ENCODE results near the gene AEBP2.
"Not testable (repeated sequence)": the region's sequence is repeated elsewhere in the genome, so short reads cannot be mapped to it uniquely, and the experiment has no call there.

AEBP2 gene

DNA sequence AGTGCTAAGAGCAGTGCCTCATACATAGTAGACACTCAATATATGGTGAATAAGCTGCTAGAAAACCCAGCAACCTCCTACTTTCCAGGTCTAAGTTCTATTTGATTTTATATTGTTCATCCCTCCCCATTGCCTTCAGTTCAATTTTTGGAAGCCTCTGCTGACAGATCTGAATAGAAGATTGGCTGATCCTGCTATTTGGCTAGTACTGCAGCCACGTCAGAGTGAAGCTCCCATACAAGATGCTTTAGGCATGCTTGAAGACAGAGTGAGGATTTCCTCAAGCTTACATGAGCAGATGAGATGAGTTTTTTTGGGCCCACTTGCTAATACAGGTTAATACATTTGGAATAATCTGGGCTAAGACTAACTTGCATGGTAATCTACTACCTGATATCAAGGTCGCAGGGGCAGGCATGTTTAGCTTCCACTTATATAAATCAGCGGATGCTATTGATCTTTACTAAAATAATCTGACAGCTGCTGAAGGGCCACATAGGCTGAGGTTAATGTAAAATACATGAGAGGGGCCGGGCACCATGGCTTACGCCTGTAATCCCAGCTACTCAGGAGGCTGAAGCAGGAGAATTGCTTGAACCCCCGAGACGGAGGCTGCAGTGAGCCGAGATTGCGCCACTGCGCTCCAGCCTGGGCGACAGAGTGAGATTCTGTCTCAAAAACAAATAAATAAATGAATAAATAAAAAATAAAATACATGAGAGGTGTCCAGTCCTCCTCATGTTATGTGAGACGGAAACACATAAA is 15.9 kb upstream of the AEBP2 start:
- FAIRE-seq: no peak

DNA sequence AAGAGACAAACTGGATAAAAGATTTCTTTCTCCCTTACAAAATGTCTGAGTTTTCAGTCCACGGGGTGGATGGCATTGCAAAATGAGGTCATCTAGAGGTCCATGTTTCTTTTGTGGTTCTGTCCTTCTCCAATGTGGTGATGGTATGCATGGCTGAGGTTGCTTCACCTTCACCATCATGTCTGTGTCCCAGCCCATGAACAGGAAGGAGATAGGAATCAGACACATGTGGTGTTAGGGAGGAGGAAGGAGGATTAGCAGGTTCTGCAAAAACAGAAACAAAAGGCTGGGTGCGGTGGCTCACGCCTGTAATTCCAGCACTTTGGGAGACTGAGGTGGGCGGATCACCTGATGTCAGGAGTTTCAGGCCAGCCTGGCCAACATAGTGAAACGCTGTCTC is 11.0 kb upstream of the AEBP2 start:
- no peak for FAIRE-seq

DNA sequence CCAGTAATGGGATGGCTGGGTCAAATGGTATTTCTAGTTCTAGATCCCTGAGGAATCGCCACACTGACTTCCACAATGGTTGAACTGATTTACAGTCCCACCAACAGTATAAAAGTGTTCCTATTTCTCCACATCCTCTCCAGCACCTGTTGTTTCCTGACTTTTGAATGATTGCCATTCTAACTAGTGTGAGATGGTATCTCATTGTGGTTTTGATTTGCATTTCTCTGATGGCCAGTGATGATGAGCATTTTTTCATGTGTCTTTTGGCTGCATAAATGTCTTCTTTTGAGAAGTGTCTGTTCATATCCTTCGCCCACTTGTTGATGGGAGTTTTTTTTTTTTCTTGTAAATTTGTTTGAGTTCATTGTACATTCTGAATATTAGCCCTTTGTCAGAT is 9.8 kb upstream of the AEBP2 start:
- not testable (repeated sequence) for FAIRE-seq

DNA sequence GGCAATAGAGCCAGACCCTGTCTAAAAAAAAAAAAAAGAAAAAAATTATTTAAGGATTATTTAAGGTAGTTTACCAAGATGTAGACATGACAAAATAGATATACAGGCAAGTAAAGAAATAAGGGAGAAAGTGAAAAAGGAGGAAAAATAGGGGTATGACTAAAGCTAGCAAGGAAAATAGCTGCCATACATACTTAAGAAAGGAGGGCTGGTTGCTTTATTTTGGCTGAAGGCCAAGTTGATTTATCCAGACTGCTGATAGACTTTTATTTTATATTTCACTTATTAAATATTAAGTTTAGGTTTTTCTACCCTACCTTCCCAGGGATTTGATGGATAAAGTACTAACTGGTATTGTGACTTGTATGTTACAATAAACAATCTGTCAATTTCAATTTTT is 8.3 kb upstream of the AEBP2 start:
- no peak for FAIRE-seq

DNA sequence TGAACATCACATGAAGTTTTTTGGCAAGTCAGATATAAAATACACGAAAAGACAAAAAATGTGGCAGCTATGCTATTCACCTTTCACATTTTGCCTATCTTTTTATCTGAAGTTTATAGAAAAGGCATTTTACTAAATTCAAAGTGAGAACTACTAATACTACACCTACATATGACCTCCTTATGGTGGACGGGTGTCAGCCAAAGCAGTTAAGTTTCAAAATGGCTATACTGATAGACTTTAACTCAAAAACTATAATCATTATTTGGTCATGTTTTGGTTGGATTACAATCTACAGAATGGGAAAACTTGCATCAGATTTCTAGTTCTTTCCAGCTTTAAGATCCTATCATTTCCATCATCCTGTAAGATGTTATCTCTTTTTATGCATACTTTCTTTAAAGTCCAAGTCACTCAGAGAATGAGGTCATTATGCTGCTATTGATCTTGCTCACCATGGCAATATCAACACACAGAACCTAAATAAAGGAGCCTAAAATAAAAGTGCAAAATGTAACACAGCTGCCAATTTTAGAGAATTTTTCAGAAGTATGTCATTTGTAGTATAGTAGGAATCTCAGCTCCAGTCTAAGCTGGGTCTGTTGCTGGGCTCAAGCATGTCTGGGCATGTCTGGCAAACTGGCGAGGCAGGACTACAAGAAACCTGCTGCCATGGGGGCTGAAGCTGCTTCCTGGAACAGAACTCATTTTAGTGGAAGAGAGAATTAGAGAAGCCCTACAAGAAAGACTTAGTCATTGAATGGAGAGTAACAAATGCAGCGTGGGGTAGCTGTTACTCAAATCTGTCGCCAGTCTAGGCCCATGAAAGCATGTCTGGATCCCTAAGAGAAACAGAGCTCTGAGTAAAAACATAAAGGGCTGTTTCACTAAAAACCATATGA is 7.6 kb upstream of the AEBP2 start:
- FAIRE-seq: no peak

DNA sequence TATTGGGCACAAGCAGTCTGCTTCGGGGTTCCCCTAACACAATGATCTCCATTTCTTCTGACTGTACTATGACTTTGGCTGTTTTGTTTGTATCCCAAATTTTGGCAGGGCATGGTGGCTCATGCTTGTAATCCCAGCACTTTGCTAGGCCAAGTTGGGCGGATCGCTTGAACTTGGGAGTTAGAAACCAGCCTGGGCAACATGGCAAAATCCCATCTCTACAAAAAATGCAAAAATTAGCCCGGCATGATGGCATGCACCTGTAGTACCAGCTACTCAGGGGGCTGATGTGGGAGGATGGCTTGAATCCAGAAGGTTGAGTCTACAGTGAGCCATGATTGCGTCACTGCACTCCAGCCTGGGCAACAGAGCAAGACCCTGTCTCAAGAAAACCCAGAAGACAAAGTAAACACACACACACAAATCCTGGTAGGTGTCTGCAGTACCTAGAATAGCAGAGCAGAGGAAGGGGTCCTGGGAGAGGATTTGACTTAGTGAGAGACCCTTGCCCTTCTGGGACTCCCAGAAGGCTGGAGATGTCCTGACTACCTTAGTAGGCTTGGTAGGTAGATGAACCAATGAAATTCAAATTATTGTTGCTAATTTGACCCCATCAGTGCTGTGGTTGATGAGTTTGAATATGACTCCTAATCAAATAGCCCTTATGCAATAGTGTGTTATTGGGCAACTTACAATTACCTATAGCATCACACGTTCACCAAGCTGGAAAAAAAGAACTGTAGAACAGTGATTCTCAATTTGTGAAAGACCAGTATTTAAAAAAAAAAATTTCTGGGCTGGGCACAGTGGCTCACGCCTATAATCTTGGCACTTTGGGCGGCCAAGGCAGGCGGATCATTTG is 6.8 kb upstream of the AEBP2 start:
- FAIRE-seq: no peak

DNA sequence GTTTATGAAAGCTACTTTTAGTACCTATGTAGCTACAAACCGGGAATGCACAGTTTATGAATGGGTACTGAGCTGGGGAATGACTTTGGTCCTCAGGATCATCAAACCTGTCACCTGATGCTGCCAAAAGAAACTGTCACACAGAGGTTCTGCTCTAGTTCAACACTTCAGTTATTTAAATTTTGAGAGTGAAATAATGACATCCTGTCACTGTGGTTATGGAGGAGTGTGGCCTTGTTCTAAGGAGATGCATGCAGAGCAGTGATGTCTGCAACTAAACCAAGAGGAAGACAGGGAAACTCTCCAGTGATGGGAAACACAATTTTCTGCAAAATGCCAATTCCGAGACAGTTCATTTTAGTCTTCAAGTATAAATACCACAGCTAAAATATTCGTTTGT is 4.8 kb upstream of the AEBP2 start:
- FAIRE-seq: no peak

DNA sequence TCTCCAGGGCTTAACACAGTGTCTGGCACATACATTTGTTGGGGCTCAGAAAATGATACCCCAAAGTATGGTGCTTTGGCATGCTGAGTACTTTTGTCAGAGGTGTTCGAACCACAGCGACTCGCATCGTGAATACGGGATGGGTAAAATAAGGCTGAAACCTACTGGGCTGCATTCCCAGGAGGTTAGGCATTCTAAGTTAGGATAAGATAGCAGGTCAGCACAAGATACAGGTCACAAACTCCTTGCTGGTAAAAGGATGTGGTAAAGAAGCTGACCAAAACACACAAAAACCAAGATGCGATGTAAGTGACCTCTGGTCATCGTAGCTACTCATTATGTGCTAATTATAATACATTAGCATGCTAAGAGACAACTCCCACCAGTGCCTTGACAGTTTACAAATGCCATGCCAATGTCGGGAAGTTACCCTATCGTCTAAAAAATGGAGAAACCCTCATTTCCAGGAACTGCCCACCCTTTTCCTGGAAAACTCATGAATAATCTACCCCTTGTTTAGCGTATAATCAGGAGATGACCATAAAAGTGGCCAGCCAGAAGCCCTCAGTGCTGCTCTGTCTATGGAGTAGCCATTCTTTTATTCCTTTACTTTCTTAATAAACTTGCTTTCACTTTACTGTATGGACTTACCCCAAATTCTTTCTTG is 3.3 kb upstream of the AEBP2 start:
- no peak for FAIRE-seq

DNA sequence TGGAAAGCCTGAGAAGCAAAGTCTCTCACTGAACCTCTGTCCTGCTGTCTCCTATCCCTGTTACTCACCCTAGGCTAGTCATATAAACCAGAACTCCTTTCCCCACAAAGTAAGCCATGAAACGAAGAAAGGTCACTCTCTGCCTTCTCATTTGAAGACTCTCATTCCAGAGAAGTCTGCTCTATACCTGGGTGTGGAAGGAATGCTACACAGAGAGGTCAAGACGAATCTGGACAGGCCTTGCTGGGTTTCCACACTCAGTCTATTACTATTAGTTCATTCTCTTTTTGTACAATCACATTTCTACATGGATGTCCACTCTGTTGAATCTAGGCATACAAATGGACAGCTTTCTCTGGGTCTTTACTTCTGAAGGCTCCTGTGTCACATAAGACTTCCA is 2.4 kb upstream of the AEBP2 start:
- FAIRE-seq: no peak

DNA sequence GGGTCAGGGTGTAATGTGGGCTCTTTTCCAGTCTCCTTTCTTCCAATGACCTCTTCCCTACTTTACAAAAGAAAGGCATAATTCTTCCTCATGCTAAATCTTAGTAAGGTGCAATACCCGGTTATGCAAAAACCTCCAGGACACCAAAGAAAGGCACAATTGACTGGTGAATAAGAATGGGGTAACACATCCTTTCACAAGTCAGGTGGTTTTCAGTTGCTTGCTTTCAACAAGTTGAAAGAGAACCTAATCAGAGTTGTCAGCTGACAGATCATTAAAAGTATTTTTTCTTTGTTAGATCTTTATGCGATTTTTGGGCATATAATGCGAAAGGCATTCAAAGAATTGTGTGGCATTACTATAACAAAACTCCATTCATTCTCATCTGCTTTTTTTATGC is 1.3 kb upstream of the AEBP2 start:
- no peak for FAIRE-seq

DNA sequence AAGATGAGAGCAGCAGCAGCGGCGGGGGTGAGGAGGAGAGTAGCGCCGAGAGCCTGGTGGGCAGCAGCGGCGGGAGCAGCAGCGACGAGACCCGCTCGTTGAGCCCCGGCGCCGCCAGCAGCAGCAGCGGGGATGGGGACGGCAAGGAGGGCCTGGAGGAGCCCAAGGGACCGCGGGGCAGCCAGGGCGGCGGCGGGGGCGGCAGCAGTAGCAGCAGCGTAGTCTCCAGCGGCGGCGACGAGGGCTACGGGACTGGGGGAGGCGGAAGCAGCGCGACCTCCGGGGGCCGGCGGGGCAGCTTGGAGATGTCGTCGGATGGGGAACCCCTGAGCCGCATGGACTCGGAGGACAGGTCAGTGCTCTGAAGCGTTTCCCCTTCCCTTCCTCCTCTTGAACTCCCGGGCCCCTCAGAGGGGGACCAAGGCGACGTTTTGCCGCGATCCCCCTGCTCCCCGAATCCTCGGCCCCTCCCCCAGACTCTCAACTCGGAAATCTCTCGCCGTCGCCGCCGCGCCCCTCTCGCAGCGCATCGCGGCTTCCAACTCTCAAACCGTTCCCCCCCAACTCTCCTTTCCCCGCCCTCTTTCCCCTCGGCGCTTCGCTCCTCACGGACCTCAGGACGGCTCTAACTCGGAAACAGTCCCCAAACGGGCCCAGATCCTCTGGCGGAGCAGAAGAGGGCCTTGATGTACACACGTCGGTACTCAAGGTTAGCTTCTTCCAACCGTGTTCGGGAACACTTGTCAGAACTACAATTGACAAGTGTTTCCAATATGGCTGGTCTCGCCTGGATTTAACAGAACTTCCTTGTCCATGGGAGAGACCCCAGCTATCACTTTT is 947 bp downstream of the AEBP2 start:
- FAIRE-seq: no peak

DNA sequence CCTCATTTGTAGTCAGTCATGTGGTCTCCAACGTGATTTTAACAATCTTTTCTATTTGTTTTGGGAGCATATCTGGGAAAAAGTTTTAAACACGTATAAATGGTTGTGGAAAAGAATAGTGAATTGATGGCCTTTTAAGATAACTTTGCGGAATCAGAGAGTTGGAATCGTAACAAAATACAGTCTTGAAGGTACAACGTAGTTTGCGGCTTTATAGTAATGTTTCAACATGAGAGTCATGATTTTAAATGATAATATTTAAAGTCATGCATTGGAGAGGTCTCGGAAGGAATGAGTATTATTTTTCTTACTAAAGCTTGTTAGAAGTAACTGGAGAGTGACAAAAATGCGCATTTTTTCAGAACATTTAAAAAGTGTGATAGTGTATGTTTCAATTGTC is 1.6 kb downstream of the AEBP2 start:
- FAIRE-seq: no peak

DNA sequence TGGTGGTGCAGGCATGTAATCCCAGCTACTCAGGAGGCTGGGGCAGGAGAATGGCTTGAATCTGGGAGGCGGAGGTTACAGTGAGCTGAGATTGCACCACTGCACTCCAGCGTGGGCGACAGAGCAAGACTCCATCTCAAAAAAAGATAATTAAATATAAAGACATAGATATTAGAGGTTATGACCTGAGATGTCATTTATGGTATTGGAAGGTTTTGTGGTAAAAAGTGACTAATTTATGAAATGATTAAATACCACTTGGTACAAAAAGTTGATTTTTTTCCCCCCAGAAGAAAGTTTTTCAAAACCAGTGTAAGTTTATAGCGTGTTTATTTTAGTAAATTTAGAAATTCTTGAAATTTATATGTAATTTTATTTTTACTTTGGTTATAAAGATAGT is 4.3 kb downstream of the AEBP2 start:
- no peak for FAIRE-seq

DNA sequence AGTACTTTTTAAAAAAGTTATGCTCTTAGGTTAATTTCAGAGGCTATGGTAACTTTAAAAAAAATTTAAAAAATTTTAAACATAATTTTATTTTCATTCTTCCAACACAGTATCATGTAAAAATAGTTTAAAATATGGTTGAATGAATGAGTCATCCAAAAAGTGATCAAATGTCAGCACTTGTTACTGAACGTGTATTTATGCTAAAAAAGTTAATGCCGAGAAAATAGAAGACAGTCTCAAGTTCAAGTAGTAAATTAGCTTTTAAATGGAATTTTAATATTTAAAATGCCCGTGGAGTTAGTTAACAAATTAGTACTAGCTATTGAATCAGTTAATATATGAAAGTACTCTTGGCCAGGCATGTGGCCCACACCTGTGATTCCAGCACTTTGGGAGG is 4.8 kb downstream of the AEBP2 start:
- no peak for FAIRE-seq

DNA sequence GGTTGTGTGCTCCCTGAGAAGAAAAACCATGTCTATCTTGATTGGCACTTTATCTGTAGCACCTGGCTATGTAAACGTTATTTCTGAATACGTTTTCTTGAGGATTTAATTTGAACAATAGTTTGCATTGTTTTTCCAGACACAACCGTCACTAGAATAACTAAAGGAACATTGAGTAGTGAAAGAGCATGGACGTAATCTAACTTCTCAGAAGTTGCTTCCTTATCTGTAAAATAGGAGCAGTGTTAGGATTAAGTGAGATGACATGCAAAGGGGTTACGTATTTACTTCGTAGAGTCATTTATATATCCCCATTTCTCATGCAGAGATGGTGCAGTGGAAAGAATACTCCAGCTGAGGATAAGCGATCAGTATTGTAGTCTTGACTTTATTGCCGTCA is 8.1 kb downstream of the AEBP2 start:
- no peak for FAIRE-seq

DNA sequence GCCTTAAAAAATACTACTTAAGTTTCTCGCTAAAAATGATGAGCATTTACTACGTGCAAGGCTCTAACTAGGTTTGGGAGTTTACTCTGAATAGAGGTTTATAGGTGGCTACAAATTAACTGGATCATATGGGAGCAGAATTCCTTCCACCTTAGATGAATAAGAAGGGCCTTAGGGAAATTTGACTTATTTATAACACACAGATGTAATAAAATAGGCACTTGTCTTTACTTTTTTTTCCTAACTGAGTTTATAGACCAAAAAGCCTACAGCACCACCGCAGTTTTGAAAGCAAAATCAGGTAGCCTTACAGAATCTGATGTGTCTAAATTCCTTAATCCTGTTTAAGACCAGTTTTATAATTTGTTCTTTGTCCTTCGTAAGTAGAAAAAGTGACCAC is 10.5 kb downstream of the AEBP2 start:
- no peak for FAIRE-seq

DNA sequence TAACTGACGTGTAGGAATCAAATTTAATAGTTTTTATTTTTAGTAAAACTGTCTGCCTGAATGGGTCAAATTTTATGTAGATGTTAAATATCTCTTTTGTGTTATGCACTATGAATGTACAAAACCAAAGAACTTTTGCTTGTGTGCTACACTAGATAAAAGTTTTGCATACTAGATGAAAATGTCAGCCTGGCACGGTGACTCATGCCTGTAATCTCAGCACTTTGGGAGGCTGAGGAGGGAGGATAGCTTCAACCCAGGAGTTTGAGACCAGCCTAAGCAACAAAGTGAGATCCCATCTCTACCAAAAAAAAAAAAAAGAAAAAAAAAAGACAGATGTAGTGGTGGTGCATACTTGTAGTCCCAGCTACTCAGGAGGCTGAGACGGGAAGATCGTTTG is 11.1 kb downstream of the AEBP2 start:
- FAIRE-seq: no peak

DNA sequence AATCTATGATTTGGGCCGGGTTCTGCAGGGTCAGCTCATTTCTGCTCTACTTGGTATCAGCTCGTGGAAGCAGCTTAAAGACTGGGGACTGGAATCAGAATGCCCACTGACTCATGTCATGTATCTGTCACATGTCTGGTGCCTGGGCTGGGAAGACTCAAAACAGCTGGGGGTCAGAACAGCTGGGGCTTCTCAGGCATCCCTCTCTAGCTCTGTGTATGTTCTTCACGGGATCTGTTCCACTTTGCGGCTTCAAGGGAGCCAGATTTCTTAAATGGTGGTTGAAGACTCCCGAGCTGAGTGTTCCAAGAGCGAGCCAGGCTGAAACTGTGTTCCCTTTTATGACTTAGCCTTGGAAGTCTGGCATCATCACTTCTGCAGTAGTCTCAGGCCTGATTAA is 11.9 kb downstream of the AEBP2 start:
- FAIRE-seq: no peak

DNA sequence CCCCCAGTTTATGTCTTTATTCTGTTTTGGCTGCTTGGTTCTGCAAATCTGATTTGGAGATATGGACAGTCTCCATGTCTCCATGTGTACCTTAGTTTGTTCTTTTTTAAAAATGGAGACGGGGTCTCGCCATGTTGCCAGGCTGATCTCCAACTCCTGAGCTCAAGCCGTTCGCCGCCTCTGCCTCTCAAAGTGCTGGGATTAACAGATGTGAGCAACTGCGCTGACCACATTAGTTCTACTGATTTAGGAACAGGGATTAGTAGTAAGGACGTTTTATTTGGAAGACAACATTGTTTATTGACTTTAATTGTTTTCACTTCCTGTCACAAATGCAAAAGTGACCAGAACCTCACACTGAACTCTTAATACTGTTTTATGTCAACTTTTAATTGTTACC is 14.7 kb downstream of the AEBP2 start:
- FAIRE-seq: no peak

DNA sequence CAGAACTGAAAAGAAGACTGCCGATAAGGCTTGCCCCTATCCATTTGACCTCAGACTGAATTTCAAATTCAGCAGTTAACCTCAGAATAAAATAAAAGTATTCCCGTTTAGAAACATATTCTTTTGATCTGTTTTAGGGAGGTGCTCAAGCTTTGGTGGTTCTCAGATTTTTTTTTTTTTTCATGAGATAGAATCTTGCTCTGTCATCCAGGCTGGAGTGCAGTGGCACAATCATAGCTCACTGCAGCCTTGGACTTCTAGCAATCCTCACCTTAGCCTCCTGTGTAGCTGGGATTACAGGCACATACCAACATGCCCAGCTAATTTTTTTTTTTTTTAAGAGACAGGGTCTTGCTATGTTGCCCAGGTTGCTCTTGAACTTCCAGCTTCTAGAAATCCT is 15.5 kb downstream of the AEBP2 start:
- FAIRE-seq: no peak

DNA sequence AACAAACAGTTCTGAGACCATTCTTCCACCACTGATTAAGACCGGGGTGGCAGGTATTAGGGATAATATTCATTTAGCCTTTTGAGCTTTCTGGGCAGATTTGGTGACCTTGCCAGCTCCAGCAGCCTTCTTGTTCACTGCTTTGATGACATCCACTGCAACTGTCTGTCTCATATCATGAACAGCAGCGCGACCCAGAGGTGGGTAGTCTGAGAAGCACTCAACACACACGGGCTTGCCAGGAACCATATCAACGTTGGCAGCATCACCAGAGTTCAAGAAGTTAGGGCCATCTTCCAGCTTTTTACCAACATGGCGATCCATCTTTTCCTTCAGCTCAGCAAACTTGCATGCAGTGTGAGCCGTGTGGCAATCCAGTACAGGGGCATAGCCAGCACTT is 16.9 kb downstream of the AEBP2 start:
- FAIRE-seq: no peak

DNA sequence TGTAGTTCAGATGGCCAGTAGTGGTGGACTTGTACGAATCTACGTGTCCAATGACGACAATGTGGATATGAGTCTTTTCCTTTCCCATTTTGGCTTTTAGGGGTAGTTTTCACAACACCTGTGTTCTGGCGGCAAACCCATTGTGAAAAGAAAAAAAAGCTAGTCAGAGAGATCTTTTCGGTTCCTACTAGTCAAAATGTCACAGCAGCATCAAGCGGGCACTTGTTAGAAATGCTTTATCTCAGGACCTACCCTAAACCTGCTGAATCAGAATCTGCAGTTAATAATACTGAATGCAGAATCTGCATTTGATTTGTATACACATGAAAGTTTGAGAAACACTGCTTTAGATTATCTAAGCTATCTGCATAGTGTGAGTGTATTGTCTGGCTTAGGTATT is 18.3 kb downstream of the AEBP2 start:
- FAIRE-seq: no peak

All from islet of Langerhans (tissue), 1 donor.